Posterior vena cava (tissue), 2 donors: ENCODE data around the gene C3orf18. TPM values are rescaled to one million over a fixed set of nuclear protein-coding genes. Genes with fewer than 3 reads are reported as not detected.
A peak's percentile ranks its signal among the peaks of the same experiment; 100 is the strongest.
"Not testable (repeated sequence)": the region's sequence is repeated elsewhere in the genome, so short reads cannot be mapped to it uniquely, and the experiment has no call there.

Experiments used
- DNase-seq: peaks from one replicate; pipeline ENCODE4 v3.0.0-alpha.2; 2020; ENCODE audit warnings: low spot score
- intact Hi-C, 2 donors: fragments of 100-400 bp; cut with DNase I; formaldehyde crosslinking; loops; one replicate each; pipeline versions ENCODE4 v1.14.1 to v1.14.2; 2022 to 2023
- total RNA-seq, 2 donors: library from RNA; stranded (reverse); fragmentation: NEBNext Ultra II Directional; extraction: Animal tissue kit (Norgen Biotek cat#: 25700); gene quantifications; one replicate each; pipeline ENCODE4 v1.2.1, GENCODE V29; 2021
- donor health status: DM: yes; HTN: yes; CAD: no.
- donor health status: DM: yes; HTN: yes; CAD: no.

C3orf18 gene
- total RNA-seq, 2 donors from 2014 or later: 9.8 to 11.4 TPM

DNA sequence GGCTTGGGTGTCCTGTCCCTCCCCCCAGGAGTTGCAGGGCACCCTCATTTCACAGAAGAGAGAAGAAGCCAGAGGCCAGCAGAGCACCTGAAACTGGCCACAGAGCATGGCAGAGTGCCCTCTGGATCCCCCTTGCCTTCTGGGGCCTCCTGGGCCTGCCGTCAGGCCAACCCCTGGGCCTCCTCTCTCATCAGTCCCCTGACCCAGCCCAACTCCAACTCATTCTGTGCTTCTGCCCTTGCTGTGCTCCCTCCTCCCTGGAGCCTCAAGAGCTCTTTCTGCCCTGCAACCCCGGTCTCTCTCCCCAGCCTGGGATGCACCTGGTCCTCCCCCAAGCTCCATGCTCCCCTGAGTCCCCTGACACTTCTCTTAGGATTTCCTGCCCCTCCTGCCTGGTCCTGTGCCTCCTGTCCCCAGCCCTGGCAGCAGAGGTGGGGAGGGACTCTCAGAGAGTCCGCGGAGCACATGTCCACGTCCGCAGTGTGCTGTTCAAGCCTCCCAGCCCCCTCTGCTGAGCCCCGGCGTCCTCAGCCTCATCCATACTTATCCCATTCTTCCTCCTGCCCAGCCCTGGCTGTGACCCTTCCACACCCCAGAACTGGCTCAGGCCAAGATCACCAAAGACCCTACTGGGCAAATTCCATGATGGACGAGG, 33.6 kb downstream of the C3orf18 start:
- no peak for DNase-seq
- intact Hi-C loops: no loop called here

- intact Hi-C loops: no loop called here
- no peak for DNase-seq
These were observed 34.2 kb downstream of the C3orf18 start for GRCh38 chr3:50533316-50533715.

DNA sequence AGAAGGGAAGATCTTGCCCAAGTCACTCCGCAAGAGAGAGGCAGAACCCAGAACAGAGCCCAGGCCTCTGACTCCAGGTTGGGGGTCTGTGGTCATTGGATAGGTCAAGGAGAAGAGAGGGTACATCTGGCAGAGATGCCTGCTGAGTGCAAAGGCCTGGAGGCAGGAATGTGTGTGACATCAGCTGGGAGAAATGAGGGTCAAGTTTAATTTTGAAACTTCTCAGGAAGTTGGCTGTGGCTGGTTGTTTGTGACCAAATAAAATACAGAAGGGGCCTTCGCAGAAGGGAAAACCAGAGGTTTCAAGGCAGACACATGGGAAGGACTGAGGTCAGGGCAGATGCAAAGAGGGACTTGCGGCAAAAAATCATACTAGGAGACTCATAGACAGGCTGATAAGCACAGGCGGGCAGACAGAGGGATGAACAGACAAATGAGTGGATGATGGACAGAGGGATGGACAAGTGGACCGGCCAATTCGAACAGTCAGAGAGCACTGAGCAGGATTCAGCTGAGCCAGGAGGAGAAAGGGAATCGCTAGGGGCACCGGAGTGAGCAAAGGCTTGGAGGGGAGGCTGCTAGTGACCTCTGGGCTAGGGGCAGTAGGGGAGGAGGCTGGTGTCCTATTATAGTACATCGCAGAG, 35.4 kb downstream of the C3orf18 start:
- DNase-seq: no peak
- intact Hi-C loops: no loop called here

DNA sequence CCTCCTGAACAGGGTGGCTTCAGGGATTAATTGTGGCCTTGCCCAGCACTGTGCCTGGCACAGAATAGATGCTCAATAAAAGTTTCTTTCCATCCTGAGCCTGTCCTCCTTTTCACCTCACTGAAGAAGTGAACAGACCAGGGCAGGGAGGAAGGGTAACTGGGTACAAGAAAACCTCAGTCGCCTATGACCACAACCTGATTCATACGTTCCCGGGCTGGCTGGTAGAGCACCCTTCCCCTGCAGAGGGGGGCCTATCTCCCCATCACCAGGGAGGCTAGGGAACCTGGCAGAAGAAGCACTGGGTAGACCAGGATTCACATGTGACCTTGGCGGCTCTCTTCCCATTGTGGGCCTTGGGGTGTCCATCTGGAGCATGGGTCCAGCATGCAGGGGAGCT, 36.3 kb downstream of the C3orf18 start:
- intact Hi-C loops: no loop called here
- DNase-seq: no peak

DNA sequence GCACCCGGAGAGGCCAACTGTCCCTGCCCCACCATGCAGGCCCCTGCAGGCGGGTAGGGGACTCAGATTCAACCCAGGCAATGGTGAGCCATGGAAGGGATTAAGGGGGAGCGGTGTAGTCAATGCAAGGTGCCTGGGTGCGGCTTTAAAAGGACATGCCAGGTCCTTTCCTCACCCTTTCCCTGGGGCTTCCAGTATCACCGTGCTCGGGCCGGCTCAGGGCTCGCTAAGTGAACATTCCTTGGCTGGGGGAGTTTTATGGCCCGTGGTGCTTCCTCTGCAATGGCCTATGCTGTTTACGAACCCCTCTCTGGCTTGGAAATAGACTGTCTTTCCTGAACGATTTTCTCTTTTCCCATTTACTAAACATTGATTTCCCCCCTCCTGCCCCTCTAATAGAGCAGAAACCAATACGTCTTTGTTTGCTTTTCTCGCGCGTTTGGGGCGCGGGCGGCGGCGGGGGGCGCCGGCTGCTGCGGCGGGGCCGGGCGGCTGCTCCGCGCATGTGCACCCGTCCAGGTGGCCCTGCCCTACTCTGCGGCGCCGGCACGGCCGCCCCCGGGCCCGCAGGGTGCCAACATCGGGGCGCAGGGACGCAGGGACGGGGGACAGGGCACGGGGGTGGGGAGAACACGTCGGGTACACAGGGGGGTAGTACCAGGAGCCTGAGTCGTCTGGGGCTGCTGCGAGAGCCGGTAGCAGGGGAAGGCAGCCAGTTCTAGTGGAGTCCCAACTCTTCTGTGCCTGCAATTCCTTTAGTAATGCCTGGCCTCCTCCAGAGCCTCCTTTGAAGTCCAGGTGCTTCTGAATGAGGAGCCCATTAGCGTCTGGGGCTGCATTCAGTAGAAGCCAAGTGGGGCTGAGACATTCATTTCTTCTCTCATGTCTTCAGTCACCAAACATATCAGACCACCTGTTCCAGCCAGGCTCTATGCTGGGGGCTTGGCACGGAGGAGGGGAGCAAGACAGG, 37.3 kb downstream of the C3orf18 start:
- DNase-seq: no peak
- intact Hi-C loops: no loop called here

DNA sequence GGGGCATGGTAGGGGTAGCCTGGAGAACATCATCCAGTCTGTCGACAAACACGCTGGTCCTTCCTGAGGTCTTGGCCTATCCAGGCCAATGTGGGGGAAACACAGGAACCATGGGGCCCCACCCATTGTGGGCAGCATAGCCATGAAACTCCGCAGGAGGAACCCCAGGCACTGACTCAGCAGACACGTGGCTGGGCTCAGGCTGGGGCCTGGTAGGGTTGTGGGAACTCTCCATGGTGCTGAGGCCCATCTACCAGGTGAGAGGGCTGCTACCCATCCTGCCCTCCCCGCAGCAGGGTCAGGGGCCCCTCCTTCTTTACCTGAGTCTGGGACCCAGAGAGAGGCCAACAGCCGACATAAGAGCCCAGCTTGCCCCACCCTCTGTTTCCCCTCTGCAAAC, 41.6 kb downstream of the C3orf18 start:
- peak; percentile 87 for DNase-seq

DNA sequence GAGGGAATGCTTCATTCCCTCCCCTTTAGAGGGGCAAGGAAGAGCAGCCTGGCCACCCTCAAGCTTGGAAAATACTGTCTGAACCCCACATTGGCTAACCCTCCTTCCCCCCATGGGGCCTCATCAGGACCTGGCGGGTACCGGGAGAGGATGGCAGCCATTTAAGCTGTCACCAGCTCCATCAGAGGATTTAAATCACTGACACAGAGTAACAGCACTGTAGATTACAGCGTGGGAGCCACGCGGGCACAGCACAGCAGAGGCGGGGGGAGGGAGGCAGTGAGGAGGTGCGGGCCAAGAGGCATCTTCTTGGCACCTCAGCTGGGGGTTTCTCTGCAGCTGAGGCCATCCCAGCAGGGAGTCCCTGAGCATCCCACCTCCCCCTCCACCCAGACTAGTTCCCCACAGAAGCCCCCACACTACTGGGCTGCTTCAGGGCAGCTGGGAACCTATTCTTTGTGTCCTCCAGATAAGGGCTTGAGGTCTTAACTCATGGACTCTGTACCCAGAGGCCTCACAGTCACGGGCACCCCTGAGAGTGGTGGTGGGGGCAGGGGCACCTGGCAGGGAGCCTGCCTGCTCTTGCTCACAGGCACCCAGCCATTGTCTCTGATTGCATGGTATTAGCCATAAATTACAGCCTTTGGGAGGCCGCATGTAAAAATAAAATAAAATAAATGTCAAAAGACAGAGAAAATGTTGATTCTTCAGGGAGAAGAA, 42.2 kb downstream of the C3orf18 start:
- DNase-seq: no peak
- intact Hi-C loops: no loop called here

More for the DNA sequence above, 41.6 kb downstream of the C3orf18 start:
- intact Hi-C loops: no loop called here

GRCh38 chr3:50524746-50525145, 42.8 kb downstream of the C3orf18 start:
- intact Hi-C loops: no loop called here
- no peak for DNase-seq

- DNase-seq: no peak
- intact Hi-C loops: no loop called here
These were observed 44.2 kb downstream of the C3orf18 start for GRCh38 chr3:50523279-50523811.

DNA sequence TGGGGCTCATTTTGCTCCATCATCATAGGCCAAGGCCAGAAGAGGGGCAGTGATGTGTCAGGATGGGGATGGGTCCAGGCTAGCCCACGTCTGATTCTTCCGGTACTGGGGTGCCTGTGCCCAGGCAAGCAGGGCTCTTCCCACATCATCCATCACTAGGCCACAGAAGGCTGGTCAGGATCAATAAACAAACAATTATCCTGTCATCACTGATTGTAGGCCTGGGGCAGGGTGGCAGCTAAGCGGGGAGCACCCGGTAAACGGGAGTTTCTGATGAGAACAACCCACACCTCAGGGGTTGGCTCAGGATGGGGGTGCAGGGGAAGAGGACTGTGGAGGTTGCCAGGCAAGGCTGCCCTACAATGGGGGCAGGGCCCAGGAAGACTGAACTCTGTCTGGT, 46.0 kb downstream of the C3orf18 start:
- DNase-seq: no peak
- intact Hi-C loops: no loop called here

GRCh38 chr3:50520849-50521248, 46.7 kb downstream of the C3orf18 start:
- no peak for DNase-seq
- intact Hi-C loops: no loop called here

DNA sequence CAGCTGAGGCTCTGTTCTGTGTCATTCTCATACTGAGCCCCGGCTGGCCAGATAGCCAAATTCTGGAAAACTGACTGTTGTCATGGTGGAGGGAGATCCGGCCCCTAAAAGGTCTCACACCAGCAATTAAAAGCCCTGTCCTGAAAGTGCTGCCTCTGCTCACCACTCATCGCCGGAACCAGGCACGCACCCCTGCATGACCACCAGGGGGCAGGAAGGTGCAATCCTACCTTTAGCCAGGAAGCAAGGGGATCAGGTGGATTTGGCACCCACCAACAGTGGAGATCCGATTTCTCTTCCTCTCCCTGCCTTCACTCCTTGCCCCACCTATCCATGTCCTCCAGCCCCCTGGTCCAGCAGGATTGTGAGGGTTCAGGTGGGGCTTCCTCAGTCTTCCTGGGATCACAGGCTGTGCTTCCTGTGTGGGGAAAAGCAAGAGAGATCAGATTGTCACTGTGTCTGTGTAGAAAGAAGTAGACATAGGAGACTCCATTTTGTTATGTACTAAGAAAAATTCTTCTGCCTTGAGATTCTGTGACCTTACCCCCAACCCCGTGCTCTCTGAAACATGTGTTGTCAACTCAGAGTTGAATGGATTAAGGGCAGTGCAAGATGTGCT, 48.0 kb downstream of the C3orf18 start:
- no peak for DNase-seq
- intact Hi-C loops: no loop called here

DNA sequence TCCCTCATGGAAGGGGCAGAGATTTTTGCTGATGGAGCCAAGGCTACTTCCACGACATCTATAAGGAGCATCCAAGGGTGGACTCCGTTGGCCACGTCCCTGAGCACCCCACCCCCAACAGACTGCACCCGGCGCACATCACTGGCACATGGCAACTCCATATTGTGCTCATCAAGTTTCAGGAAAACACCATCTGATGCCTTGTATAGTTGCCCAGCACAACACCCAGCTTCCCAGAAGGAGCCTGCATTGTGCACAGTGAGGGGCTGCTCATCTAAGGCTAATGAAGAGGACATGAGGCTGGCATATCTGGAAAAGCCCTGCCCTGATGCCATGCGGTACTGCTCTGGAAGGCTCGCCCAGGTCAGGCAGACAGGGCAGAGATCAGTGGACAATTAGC, 49.1 kb downstream of the C3orf18 start:
- intact Hi-C loops: no loop called here
- no peak for DNase-seq

DNA sequence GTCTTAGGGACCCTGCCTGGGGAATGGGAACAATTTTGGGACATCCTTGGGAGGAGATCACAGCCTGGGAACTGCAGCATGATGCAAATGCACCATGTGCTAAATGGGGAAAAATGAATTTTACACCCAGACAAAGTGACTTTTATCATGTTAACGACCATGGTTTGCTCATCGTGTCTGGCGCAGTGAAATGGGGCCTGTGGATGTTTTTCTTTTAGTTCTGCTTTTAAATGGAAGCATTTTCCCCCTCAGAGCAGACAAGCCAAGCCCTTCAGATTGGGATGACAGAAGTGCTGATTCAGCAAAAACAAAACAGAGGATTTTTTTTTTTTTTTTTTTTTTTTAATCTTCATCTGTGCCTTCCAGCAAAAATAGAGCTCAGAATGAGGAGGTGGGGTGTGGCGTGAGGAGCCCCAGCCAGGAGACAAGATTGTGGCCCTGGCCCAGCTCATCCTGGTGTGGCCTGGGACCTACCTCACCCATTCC, 49.8 kb downstream of the C3orf18 start:
- intact Hi-C loops: no loop called here

GRCh38 chr3:50516440-50516871, 51.1 kb downstream of the C3orf18 start:
- intact Hi-C loops: no loop called here
- DNase-seq: no peak

More for the DNA sequence above, 49.8 kb downstream of the C3orf18 start:
- no peak for DNase-seq

- intact Hi-C loops: no loop called here
- no peak for DNase-seq
These were observed 51.7 kb downstream of the C3orf18 start for GRCh38 chr3:50515565-50516439.

- DNase-seq, intact Hi-C loops: not testable (repeated sequence)
These were observed 54.6 kb downstream of the C3orf18 start for GRCh38 chr3:50512908-50513307.

DNA sequence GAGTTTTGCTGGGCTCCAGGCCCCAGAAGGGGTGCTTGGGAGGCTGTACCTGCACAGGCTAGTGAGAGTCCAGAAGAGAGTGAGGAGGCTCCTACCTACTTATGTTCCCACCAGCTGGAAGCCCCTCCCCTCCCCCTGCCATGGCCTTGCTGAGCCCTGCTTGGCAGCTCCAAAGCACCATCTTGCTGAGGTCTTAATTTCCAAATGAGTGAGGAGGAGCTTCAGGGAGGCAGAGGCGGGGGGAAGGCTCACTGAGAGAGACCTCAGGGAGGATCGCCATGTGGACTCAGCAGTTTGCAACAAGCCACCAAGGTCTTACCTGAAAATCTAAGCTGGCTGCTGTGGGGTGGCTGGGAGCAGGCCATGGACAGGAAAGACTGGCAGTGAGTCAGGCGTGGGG, 55.4 kb downstream of the C3orf18 start:
- intact Hi-C loops: no loop called here

More for the DNA sequence above, 55.4 kb downstream of the C3orf18 start:
- no peak for DNase-seq
